LHCN-M2 (cell line): ENCODE data around the gene C1orf74. TPM values are rescaled to one million over a fixed set of nuclear protein-coding genes. Genes with fewer than 3 reads are reported as not detected.
A peak's percentile ranks its signal among the peaks of the same experiment; 100 is the strongest.
"Not testable (repeated sequence)": the region's sequence is repeated elsewhere in the genome, so short reads cannot be mapped to it uniquely, and the experiment has no call there.

ENCODE experiments used
- DNase-seq: peaks from one replicate; pipeline ENCODE4 v3.0.0-alpha.2; 2012; ENCODE audit warnings: low read depth
- total RNA-seq: library from RNA; depleted of rRNA; stranded (reverse); fragments of >200 nt; gene quantifications from 2 replicates; pipeline ENCODE4 v1.2.3, GENCODE V29; 2014

Gene C1orf74
- total RNA-seq, 1 experiment from 2014 or later: 3.1 TPM

GRCh38 chr1:209805875-209806760 is 21.8 kb upstream of the C1orf74 start, which contains the start of gene IRF6:
IRF6 (minus strand) TSS chr1:209806142; CDS start chr1:209801413, 4,729 bp downstream.
- DNase-seq: no peak

DNA sequence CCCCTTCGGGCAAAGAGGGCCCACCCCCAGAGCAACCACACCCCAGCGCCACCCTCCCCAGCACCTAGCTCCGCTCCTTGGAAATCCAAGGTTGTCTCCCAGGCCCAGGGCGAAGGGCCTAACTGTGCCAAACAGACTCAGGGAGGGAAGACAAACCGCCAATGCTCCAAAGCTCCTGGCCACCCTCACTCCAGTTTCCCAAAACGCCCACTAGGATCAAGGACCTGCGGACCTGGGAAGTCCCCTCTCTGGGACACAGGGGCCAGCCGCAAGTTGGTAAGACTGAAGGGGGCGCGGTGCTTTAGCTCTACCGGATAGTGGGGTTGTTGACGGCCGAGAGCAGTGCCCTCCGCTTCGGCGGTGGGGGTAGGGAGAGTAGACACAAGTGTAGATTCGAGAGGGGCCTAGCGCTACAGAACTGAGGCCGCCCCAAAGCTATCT is 21.0 kb upstream of the C1orf74 start:
- no peak for DNase-seq

- no peak for DNase-seq
Measured at GRCh38 chr1:209803568-209803967, 19.2 kb upstream of the C1orf74 start.

DNA sequence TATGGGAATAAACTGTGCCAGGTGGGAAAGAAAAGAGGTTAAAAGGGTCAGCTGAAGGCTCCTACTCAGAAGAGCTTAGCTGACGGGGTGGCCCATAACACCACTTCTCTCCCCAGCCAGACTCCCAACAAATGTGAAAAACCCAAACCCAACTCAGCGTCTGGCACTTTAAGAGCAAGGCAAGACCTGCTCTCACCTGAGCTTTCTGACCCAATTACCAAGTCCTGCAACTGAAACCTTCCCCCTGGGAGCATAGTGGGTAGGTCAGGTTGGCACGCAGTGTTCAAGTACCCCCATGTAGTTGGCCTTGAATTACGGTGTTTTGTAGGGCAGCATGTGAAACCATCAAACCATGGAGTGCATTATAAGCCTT is 18.4 kb upstream of the C1orf74 start:
- DNase-seq: no peak

DNA sequence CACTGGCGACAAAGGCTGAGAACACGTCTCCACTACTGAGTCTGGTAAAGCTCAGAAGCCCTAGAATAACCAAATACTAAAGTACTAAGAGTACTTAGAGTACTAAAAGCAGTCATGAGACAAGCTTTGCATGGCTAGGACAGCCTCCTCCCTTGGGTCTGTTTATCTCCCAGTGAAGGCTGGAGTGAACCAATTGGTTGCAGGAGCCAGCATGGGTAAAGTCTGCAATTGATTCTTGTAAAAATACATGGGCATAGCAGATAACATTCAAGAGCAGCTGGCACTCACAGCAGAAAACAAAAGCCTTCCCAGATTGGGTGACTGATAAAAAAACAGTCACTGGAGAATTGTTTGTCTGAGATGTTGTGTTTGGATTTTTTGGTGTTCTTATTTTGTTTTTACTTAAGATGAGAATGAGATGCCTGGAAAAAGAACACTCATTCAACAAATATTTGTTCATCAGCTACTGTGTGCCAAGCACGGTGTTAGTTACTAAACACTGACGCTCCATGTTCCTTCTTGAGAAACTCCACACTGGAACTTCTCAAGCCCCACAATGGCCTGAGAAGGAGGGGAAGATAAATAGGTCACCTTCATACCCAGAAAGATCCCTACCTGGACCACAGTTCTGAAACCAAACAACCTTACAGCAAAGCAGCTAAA is 17.9 kb upstream of the C1orf74 start:
- no peak for DNase-seq

DNA sequence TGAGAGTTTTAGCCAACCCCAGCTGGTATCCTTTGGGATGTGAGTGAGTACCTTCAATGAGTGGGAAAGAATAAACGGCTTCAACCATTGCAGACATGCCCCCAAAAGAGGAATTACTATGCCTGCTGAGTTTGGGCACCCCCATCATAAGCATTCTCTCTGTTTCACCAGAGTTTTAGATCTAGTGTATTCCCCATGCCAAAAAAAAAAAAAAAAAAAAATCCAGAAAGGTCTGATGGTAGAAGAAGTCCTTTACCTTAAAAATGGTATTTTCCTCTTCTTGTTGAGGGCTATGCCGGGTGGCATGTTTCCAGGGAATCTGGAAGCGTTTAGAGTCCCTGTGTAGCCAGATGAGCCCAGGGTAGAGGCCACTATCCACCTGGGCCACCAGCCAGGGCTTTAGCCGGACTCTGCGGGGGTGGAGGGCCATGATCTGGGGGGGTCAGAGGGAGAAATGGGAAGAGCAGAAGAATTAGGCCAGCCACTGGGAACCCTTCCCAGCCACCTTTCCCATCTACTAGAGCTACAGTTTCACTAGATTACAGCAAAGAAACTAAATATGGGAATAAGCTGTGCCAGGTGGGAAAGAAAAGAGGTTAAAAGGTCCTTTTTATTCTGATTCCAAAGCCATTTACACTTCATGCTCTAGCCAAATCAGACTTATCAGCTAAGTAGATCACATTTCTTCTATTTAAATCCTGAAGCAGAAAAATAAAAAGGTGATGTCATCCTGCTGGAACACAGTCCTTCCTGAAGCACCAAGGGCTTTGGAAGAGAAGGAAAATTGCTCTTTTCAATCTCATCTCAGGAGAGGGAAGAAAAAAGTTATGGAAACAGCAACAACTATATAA is 16.9 kb upstream of the C1orf74 start:
- DNase-seq: no peak

- peak; percentile 20 for DNase-seq
Measured at GRCh38 chr1:209797978-209798639, 13.8 kb upstream of the C1orf74 start.

GRCh38 chr1:209793711-209794110 is 9.4 kb upstream of the C1orf74 start:
- not testable (repeated sequence) for DNase-seq

DNA sequence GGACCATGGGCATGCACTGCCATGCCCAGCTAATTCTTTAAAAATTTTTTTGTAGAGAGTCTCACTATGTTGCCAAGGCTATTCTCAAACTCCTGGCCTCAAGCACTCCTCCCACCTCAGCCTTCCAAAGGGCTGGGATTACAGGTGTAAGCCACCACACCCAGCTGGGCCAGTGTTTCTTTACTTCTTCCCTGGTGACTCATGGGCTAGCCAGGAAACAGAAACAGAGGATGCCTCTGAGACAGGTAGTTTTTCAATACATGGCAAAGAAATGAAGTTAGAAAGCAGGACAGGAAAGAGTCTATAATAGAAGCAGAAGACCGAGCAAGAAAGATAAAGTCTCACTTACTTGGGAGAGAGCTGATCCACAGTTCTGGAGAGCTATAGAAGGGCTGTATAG is 7.6 kb upstream of the C1orf74 start:
- no peak for DNase-seq

- no peak for DNase-seq
Measured at GRCh38 chr1:209790286-209791193, 6.2 kb upstream of the C1orf74 start.

GRCh38 chr1:209789245-209789644 is 4.9 kb upstream of the C1orf74 start:
- no peak for DNase-seq

DNA sequence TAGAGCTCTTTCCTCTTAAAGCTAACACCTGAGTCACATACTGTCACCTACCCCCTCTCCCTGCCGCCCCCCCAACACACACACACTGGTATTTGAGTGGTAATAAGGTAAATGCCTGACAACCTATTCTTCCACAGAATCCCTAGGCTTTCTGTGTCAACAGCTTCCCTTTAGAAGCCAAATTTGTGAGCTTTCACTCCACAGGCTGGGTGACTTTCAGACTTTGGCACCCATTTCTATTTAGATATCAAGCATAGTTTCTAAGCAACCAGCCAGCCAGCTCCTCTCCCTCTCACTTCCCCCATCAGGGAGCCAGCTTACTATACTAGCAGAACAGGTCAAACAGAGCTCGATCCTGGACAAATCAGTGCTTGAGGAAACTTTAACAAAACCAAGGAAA is 3.2 kb upstream of the C1orf74 start:
- DNase-seq: no peak

GRCh38 chr1:209786146-209786545 is 1.8 kb upstream of the C1orf74 start:
- DNase-seq: no peak

DNA sequence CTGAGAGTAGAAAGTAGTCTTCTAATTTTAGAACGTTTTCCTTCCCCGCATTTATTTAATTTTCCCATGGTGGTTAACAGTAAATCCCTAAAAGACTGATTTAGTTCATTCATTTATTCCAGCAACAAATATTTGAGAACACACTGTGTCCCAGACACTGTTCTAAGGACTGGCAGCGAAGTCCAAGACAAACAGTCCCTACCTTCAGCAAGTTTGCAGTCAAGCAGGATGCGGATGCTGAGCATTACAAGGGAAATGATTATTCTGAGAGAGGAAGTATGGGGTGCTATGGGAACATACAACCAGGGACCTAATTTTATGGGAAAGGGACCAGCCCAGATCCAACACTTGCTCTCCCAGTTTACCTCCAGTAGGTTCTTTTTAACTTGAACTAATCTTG is 1.2 kb upstream of the C1orf74 start:
- no peak for DNase-seq

DNA sequence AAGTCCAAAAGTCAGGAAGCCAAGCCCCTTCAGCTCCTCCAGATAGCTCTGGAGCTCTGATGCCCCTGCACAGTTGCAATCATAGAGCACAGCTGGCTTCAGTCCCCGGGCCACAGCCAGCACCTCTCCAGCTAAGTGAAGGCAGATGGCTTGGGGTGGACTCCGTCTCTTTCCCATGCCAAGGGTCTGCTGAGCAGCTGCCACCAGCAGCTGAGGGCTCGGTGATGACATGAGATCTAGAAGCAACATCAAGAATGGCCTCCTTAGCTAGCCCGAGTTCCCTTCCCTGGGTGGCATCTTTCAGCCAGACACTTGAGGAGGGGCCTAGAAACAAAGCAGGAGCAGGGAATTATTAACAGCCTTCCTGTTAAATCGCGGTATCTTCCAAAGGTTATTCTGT is 973 bp downstream of the C1orf74 start:
- DNase-seq: no peak

GRCh38 chr1:209780268-209780667 is 4.1 kb downstream of the C1orf74 start:
- DNase-seq: no peak

- no peak for DNase-seq
Measured at GRCh38 chr1:209778102-209778501, 6.3 kb downstream of the C1orf74 start.

DNA sequence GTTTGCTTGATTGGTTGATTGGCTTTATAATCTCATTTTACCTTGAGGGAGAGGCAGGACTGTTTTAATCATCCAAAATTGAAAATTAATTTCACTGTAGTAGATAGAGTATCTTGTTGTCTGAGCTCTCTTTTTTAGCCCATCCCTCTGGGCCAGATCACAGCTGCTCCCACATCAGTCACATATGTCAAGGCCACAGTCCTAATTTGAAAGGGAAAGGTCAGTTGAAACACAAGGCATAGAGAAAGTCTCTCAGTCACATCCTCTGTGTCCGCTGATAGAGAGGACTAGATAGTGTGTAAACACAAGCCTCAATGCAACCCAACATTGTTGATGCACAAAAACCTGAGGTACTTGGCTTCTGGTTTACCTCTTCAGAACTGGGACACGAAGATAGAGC is 6.8 kb downstream of the C1orf74 start:
- peak; percentile 49 for DNase-seq

GRCh38 chr1:209775678-209776077 is 8.7 kb downstream of the C1orf74 start:
- no peak for DNase-seq

GRCh38 chr1:209774592-209774991 is 9.8 kb downstream of the C1orf74 start:
- no peak for DNase-seq
